HL-60 (cell line): ENCODE measurements around the gene TRAF3IP1.

Experiments
- DNase-seq, 2 experiments: peaks; one replicate each; pipeline ENCODE4 v3.0.0-alpha.2; 2010 to 2020; ENCODE audit warnings: low read depth in 1 of 2, low spot score in 1 of 2
- H3K27ac ChIP-seq: fragments of 250-450 bp; sonication (Bioruptor Pico); replicated peaks from 2 replicates; pipeline ENCODE4 v1.5.1; 2020; ENCODE audit warnings: mild to moderate bottlenecking, moderate library complexity
- H3K27me3 ChIP-seq: fragments of 250-450 bp; sonication (Bioruptor Pico); 2 replicates; pipeline ENCODE4 v1.5.1; 2021; ENCODE audit warnings: mild to moderate bottlenecking, moderate library complexity; ENCODE audit not compliant: insufficient read depth, poor library complexity, severe bottlenecking
- H3K4me3 ChIP-seq: replicated peaks from 2 replicates; pipeline ENCODE4 v1.5.1; 2011; ENCODE audit warnings: mild to moderate bottlenecking, control low read depth, low read length; ENCODE audit not compliant: insufficient read depth
- GABPA ChIP-seq: IDR thresholded peaks from 2 replicates; pipeline ENCODE4 v1.6.1; 2012; ENCODE audit warnings: low read depth
- POLR2AphosphoS5 ChIP-seq: IDR thresholded peaks from 2 replicates; pipeline ENCODE4 v1.6.1; 2012; ENCODE audit warnings: low read depth
- REST ChIP-seq: IDR thresholded peaks from 2 replicates; pipeline ENCODE4 v1.6.1; 2012; ENCODE audit warnings: low read depth; ENCODE audit not compliant: insufficient replicate concordance
- SPI1 ChIP-seq: IDR thresholded peaks from 2 replicates; pipeline ENCODE4 v1.6.1; 2012; ENCODE audit warnings: low read depth, mild to moderate bottlenecking, borderline replicate concordance
- TF ChIP-seq, protein P1 (sequence below): IDR thresholded peaks from one replicate; pipeline ENCODE4 v1.5.1; 2011; ENCODE audit warnings: low read length, control low read depth, inconsistent platforms; ENCODE audit not compliant: insufficient read depth

Gene TRAF3IP1

GRCh38 chr2:238336793-238337444 is 16.6 kb downstream of the TRAF3IP1 start:
- Histone ChIP-seq H3K27me3 (no peaks in the 10 kb centered on the region), H3K4me3 (no peak overlapping the region), H3K27ac (no peak overlapping the region)
- TF ChIP-seq POLR2AphosphoS5 (no peak), SPI1 (no peak), GABPA (no peak), REST (no peak)
- TF ChIP-seq, protein P1, sequence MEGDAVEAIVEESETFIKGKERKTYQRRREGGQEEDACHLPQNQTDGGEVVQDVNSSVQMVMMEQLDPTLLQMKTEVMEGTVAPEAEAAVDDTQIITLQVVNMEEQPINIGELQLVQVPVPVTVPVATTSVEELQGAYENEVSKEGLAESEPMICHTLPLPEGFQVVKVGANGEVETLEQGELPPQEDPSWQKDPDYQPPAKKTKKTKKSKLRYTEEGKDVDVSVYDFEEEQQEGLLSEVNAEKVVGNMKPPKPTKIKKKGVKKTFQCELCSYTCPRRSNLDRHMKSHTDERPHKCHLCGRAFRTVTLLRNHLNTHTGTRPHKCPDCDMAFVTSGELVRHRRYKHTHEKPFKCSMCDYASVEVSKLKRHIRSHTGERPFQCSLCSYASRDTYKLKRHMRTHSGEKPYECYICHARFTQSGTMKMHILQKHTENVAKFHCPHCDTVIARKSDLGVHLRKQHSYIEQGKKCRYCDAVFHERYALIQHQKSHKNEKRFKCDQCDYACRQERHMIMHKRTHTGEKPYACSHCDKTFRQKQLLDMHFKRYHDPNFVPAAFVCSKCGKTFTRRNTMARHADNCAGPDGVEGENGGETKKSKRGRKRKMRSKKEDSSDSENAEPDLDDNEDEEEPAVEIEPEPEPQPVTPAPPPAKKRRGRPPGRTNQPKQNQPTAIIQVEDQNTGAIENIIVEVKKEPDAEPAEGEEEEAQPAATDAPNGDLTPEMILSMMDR: no peak
- DNase-seq: no peak

DNA sequence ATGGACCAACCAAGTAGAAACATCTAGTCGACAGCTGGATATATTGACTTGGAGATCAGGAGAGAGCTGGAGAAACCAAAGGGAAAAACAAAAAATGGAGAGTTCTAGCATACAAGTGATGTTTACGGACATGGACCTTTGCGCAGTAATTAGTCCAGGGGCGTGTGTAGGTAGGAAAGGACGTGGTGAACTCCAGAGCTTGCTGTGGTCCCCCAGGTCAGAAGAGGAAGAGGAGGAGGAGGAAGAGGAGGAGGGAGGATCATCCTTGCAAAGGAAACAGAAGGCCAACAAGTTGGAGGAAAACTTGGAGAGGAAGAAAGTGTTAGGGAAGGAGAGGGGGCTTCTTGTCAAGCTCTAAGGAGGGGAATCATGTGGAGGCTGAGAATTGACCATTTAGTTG is 17.5 kb downstream of the TRAF3IP1 start:
- no peak for DNase-seq
- no peak overlapping the region for H3K27ac ChIP-seq
- H3K27me3 ChIP-seq: no peaks in the 10 kb centered on the region
- TF ChIP-seq, protein P1: no peak
- TF ChIP-seq SPI1 (no peak), GABPA (no peak), REST (no peak), POLR2AphosphoS5 (no peak)
- no peak overlapping the region for H3K4me3 ChIP-seq

GRCh38 chr2:238338710-238339394 is 18.5 kb downstream of the TRAF3IP1 start:
- no peak for TF ChIP-seq GABPA
- no peak for TF ChIP-seq SPI1
- TF ChIP-seq, protein P1: no peak
- TF ChIP-seq REST: no peak
- TF ChIP-seq POLR2AphosphoS5: no peak
- no peak overlapping the region for H3K4me3 ChIP-seq
- no peak for DNase-seq
- no peaks in the 10 kb centered on the region for H3K27me3 ChIP-seq
- no peak overlapping the region for H3K27ac ChIP-seq
